Panc1 (cell line): ENCODE data around the gene GLI1. TPM values are rescaled to one million over a fixed set of nuclear protein-coding genes. Genes with fewer than 3 reads are reported as not detected.

ENCODE experiments used
- ATAC-seq: fragments of 200-7000 bp; cut with Tn5 transposase; 2 replicates; pipeline ENCODE4 v1.9.1; 2020; ENCODE audit warnings: mild to moderate bottlenecking, moderate library complexity
- BruUV-seq: library from RNA; stranded (reverse); fragments of 400-500 nt; replicated peaks from 2 replicates; lab custom pipeline; 2021; lab: Mats Ljungman, UMichigan
- CTCF ChIA-PET: fragments of 300-600 bp; sonication (Branson Sonifier 250); formaldehyde crosslinking; loops from one replicate; lab custom pipeline; 2022; ENCODE audit warnings: antibody characterized with exemption; lab: Charles Lee
- POLR2A ChIA-PET: fragments of 300-600 bp; sonication (Branson Sonifier 250); formaldehyde crosslinking; loops from one replicate; lab custom pipeline; 2022; ENCODE audit warnings: antibody characterized with exemption; lab: Charles Lee
- DNase-seq: peaks from one replicate; pipeline ENCODE4 v3.0.0-alpha.2; 2010; ENCODE audit warnings: low read depth, low spot score
- H3K27ac ChIP-seq: 2 replicates; pipeline ENCODE4 v1.5.1; 2011; ENCODE audit warnings: mild to moderate bottlenecking, low read length, inconsistent platforms
- H3K27me3 ChIP-seq: fragments of 200-500 bp; sonication (Bioruptor generic); 2 replicates; pipeline ENCODE4 v1.6.0; 2014; ENCODE audit warnings: low read length, inconsistent platforms; ENCODE audit not compliant: control insufficient read depth, insufficient read depth
- H3K36me3 ChIP-seq: fragments of 200-500 bp; sonication (Bioruptor generic); 2 replicates; pipeline ENCODE4 v1.5.1; 2014; ENCODE audit warnings: inconsistent platforms, mild to moderate bottlenecking, low read length, moderate library complexity; ENCODE audit not compliant: control insufficient read depth, insufficient read depth
- H3K4me1 ChIP-seq: 2 replicates; pipeline ENCODE4 v1.5.1; 2011; ENCODE audit warnings: inconsistent platforms, mild to moderate bottlenecking, low read length, moderate library complexity; ENCODE audit not compliant: control insufficient read depth, insufficient read depth
- H3K4me3 ChIP-seq, 2 experiments: 2 replicates each; pipeline ENCODE4 v1.5.1; 2011 to 2012; ENCODE audit warnings: low read depth in 2 of 2, low read length in 2 of 2, mild to moderate bottlenecking in 2 of 2, inconsistent platforms in 1 of 2, moderate library complexity in 1 of 2
- H3K9me3 ChIP-seq: fragments of 200-500 bp; sonication (Bioruptor generic); 2 replicates; pipeline ENCODE4 v1.5.1; 2014; ENCODE audit warnings: low read depth, mild to moderate bottlenecking, inconsistent platforms, low read length, moderate library complexity; ENCODE audit not compliant: control insufficient read depth, insufficient read depth
- POLR2AphosphoS5 ChIP-seq: IDR thresholded peaks from 2 replicates; pipeline ENCODE4 v1.6.1; 2012; ENCODE audit warnings: mild to moderate bottlenecking, low read depth, low read length, moderate library complexity
- SIN3A ChIP-seq: IDR thresholded peaks from 2 replicates; pipeline ENCODE4 v1.6.1; 2012; ENCODE audit warnings: low read depth, mild to moderate bottlenecking, low read length, moderate library complexity, borderline replicate concordance; ENCODE audit not compliant: insufficient read depth
- TCF7L2 ChIP-seq: IDR thresholded peaks from 2 replicates; pipeline ENCODE4 v1.6.1; 2011; ENCODE audit warnings: mild to moderate bottlenecking, low read depth, low read length, inconsistent platforms
- in situ Hi-C: cut with HindIII; loops from 2 replicates; pipeline ENCODE4 v1.10.0; 2016; ENCODE audit warnings: low sequenced_read_pairs, low pct_unique_long_range_greater_than_20kb
- intact Hi-C: fragments of 100-400 bp; cut with micrococcal nuclease; formaldehyde crosslinking; loops from one replicate; pipeline ENCODE4 v1.10.0; 2022; ENCODE audit not compliant: unreplicated experiment
- total RNA-seq: library from RNA; stranded (reverse); gene quantifications from one replicate; pipeline ENCODE4 v1.2.1, GENCODE V29; 2021; ENCODE audit not compliant: unreplicated experiment
- TF ChIP-seq, protein P1 (sequence below): fragments of 450-650 bp; IDR thresholded peaks from 2 replicates; pipeline ENCODE4 v1.5.1; 2017; ENCODE audit warnings: mild to moderate bottlenecking
- TF ChIP-seq, protein P2 (sequence below), 2 experiments: IDR thresholded peaks; 2 replicates each; pipeline ENCODE4 v1.6.1; 2011 to 2012; ENCODE audit warnings: low read depth in 2 of 2, control low read depth in 1 of 2, low read length in 1 of 2, mild to moderate bottlenecking in 1 of 2, moderate library complexity in 1 of 2; ENCODE audit not compliant: insufficient read depth in 1 of 2

GLI1 gene
- total RNA-seq, 1 experiment from 2014 or later = 6.5 TPM

DNA sequence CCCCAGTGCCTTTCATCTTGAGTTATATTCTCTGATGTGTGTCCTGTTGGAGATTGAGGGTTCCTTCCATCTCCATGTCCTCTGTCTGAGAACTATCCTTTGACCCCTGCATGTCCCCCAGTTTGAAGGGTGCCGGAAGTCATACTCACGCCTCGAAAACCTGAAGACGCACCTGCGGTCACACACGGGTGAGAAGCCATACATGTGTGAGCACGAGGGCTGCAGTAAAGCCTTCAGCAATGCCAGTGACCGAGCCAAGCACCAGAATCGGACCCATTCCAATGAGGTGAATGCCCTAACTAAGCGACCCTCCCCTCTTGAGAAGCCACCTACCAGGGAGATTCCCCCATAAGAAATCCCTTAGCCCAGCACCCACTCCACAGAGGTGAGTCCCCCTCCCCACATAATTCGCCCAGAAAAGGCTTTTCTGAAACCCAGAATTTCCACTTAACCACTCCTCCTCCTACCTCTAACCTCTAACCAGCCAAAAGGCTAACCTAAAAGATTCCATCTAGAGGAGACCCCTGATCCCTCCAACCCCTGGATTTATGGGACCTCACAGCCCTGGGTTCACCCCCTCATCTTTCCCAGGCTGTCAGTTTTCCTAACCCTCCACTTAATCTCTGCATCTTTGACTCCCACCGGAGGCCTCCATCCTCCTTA lies 7.8 kb downstream of the GLI1 start:
- no peak for ATAC-seq
- H3K36me3 ChIP-seq = no peaks in the 10 kb centered on the region
- TF ChIP-seq, protein P1, sequence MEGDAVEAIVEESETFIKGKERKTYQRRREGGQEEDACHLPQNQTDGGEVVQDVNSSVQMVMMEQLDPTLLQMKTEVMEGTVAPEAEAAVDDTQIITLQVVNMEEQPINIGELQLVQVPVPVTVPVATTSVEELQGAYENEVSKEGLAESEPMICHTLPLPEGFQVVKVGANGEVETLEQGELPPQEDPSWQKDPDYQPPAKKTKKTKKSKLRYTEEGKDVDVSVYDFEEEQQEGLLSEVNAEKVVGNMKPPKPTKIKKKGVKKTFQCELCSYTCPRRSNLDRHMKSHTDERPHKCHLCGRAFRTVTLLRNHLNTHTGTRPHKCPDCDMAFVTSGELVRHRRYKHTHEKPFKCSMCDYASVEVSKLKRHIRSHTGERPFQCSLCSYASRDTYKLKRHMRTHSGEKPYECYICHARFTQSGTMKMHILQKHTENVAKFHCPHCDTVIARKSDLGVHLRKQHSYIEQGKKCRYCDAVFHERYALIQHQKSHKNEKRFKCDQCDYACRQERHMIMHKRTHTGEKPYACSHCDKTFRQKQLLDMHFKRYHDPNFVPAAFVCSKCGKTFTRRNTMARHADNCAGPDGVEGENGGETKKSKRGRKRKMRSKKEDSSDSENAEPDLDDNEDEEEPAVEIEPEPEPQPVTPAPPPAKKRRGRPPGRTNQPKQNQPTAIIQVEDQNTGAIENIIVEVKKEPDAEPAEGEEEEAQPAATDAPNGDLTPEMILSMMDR = no peak
- TF ChIP-seq POLR2AphosphoS5 = no peak
- no peak for TF ChIP-seq SIN3A
- no peak for TF ChIP-seq TCF7L2
- TF ChIP-seq, protein P2, sequence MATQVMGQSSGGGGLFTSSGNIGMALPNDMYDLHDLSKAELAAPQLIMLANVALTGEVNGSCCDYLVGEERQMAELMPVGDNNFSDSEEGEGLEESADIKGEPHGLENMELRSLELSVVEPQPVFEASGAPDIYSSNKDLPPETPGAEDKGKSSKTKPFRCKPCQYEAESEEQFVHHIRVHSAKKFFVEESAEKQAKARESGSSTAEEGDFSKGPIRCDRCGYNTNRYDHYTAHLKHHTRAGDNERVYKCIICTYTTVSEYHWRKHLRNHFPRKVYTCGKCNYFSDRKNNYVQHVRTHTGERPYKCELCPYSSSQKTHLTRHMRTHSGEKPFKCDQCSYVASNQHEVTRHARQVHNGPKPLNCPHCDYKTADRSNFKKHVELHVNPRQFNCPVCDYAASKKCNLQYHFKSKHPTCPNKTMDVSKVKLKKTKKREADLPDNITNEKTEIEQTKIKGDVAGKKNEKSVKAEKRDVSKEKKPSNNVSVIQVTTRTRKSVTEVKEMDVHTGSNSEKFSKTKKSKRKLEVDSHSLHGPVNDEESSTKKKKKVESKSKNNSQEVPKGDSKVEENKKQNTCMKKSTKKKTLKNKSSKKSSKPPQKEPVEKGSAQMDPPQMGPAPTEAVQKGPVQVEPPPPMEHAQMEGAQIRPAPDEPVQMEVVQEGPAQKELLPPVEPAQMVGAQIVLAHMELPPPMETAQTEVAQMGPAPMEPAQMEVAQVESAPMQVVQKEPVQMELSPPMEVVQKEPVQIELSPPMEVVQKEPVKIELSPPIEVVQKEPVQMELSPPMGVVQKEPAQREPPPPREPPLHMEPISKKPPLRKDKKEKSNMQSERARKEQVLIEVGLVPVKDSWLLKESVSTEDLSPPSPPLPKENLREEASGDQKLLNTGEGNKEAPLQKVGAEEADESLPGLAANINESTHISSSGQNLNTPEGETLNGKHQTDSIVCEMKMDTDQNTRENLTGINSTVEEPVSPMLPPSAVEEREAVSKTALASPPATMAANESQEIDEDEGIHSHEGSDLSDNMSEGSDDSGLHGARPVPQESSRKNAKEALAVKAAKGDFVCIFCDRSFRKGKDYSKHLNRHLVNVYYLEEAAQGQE (IDR thresholded peaks at IDR 0.05; ENCODE audit: insufficient read depth in 1 of 2, low read depth in 2 of 2, low read length in 1 of 2) = no peak
- H3K27ac ChIP-seq = no peak overlapping the region
- POLR2A ChIA-PET = no interaction called here
- DNase-seq = no peak
- no peaks in the 10 kb centered on the region for H3K9me3 ChIP-seq
- CTCF ChIA-PET = interaction anchor here (0.6 kb wide), 1 partner anchor 44 kb away, joined by 10 read pairs; no protein-coding TSS in a partner anchor
- H3K4me3 ChIP-seq = no peak overlapping the region
- no peaks in the 10 kb centered on the region for H3K27me3 ChIP-seq
- intact Hi-C loops (no loop called here), in situ Hi-C loops (no loop called here)
- no peaks in the 10 kb centered on the region for H3K4me1 ChIP-seq
- BruUV-seq = no TSS peak

DNA sequence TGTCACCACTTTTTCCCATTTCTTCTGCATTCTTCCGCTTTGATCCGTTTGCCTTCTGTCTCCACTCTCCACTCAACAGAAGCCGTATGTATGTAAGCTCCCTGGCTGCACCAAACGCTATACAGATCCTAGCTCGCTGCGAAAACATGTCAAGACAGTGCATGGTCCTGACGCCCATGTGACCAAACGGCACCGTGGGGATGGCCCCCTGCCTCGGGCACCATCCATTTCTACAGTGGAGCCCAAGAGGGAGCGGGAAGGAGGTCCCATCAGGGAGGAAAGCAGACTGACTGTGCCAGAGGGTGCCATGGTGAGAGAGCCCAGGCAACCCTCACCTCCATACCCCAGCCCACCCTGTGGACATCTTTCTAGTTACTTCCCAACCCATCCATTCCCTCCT lies 8.3 kb downstream of the GLI1 start:
- H3K9me3 ChIP-seq = no peaks in the 10 kb centered on the region
- POLR2A ChIA-PET = no interaction called here
- H3K4me1 ChIP-seq = no peaks in the 10 kb centered on the region
- TF ChIP-seq, protein P1 = no peak
- TF ChIP-seq TCF7L2 = no peak
- no peak for TF ChIP-seq SIN3A
- TF ChIP-seq POLR2AphosphoS5 = no peak
- TF ChIP-seq, protein P2 (IDR thresholded peaks at IDR 0.05; ENCODE audit: insufficient read depth in 1 of 2, low read depth in 2 of 2, low read length in 1 of 2) = no peak
- DNase-seq (no peak), ATAC-seq (no peak)
- no peaks in the 10 kb centered on the region for H3K36me3 ChIP-seq
- no peak overlapping the region for H3K4me3 ChIP-seq
- in situ Hi-C loops = no loop called here
- CTCF ChIA-PET = no interaction called here
- intact Hi-C loops = no loop called here
- BruUV-seq = no TSS peak
- H3K27ac ChIP-seq = no peak overlapping the region
- no peaks in the 10 kb centered on the region for H3K27me3 ChIP-seq
